HepG2 (cell line): ENCODE data around the gene ALB. TPM values are rescaled to one million over a fixed set of nuclear protein-coding genes. Genes with fewer than 3 reads are reported as not detected.

ENCODE experiments used
- CCAR2 ChIP-seq: fragments of 200-400 bp; formaldehyde crosslinking; optimal IDR thresholded peaks from 2 replicates; pipeline ENCODE3; 2018; ENCODE audit warnings: low read depth, mild to moderate bottlenecking, low read length, moderate library complexity
- DMAP1 ChIP-seq: IDR thresholded peaks from 2 replicates; pipeline ENCODE4 v1.6.1; 2016
- FOXO1 ChIP-seq: sonication (generic); formaldehyde crosslinking; IDR thresholded peaks from 2 replicates; pipeline ENCODE4 v1.4.0; 2020; ENCODE audit warnings: missing genetic modification reagents
- HNF4A ChIP-seq: sonication (generic); formaldehyde crosslinking; IDR thresholded peaks from 2 replicates; pipeline ENCODE4 v1.4.0; 2020; ENCODE audit warnings: missing genetic modification reagents
- KMT2A ChIP-seq: sonication (generic); formaldehyde crosslinking; IDR thresholded peaks from 2 replicates; pipeline ENCODE4 v1.4.0; 2020; ENCODE audit warnings: missing genetic modification reagents
- PHF21A ChIP-seq: sonication (generic); formaldehyde crosslinking; IDR thresholded peaks from 2 replicates; pipeline ENCODE4 v1.5.0; 2020; ENCODE audit warnings: mild to moderate bottlenecking, missing genetic modification reagents
- SAFB2 ChIP-seq: sonication (generic); formaldehyde crosslinking; IDR thresholded peaks from 2 replicates; pipeline ENCODE4 v1.5.1; 2020; ENCODE audit warnings: missing genetic modification reagents, low read depth, mild to moderate bottlenecking, borderline replicate concordance
- ZBED4 ChIP-seq: sonication (generic); formaldehyde crosslinking; IDR thresholded peaks from 2 replicates; pipeline ENCODE4 v1.4.0; 2020; ENCODE audit warnings: missing genetic modification reagents, borderline replicate concordance
- ZBTB2 ChIP-seq: sonication (generic); formaldehyde crosslinking; IDR thresholded peaks from 2 replicates; pipeline ENCODE4 v1.8.0; 2022; ENCODE audit warnings: low read depth, missing genetic modification reagents
- ZMYM4 ChIP-seq: sonication (generic); formaldehyde crosslinking; IDR thresholded peaks from 2 replicates; pipeline ENCODE4 v1.8.1; 2023; ENCODE audit warnings: mild to moderate bottlenecking, missing genetic modification reagents
- ZNF879 ChIP-seq: sonication (generic); formaldehyde crosslinking; IDR thresholded peaks from 2 replicates; pipeline ENCODE4 v1.8.1; 2023; ENCODE audit warnings: missing genetic modification reagents
- polyA plus RNA-seq, 8 experiments: library from polyadenylated mRNA; depleted of rRNA in 3 of 8; stranded (reverse) in 7 of 8; unstranded in 1 of 8; fragments of >200 nt; fragmentation: Illumina TruSeq in 4 of 8; extraction: Trizol in 4 of 8; gene quantifications; 2 replicates each; pipeline versions ENCODE4 v1.2.1 to v1.2.3, GENCODE V29; 2011 to 2016; ENCODE audit warnings: low read depth in 4 of 8, missing spikeins in 1 of 8, mixed read lengths in 1 of 8; ENCODE audit not compliant: insufficient read depth in 1 of 8
- total RNA-seq, 5 experiments: library from RNA; depleted of rRNA; stranded (reverse); fragments of >200 nt; fragmentation: Illumina TruSeq; extraction: Trizol; gene quantifications; 2 replicates each; pipeline ENCODE4 v1.2.3, GENCODE V29; 2016; ENCODE audit warnings: low read depth in 1 of 5
- TF ChIP-seq, protein P1 (sequence below): sonication (generic); formaldehyde crosslinking; IDR thresholded peaks from 2 replicates; pipeline ENCODE4 v1.9.0; 2021; ENCODE audit warnings: mild to moderate bottlenecking, missing genetic modification reagents
- TF ChIP-seq, protein P2 (sequence below): sonication (generic); formaldehyde crosslinking; IDR thresholded peaks from 2 replicates; pipeline ENCODE4 v1.5.0; 2020; ENCODE audit warnings: missing genetic modification reagents

The ALB gene
- total and polyA plus RNA-seq, 2 of the 13 experiments (the other 11 are each of a cell fraction or from before 2014, with no cell fraction given) = 22,259 to 22,625 TPM

DNA sequence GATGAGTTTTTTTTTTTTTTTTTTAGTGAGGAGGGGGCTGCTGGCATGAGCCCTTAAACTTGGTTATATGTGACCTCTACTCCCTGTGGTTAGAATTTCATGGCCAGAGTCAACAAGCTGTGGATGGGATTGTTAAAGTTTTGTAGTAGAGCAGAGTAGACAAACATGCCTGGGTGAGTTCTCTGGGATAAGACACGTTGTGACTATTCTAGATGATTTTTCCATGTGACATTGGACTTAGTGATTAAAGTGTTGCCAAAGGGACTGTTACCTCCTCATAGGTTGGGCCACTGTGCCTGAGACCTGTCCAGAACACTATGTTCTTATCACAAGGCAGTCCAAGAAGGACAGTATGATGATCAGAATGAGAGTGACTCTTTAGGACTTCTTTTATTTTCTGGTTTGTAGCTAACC is 28.8 kb upstream of the ALB start (continued):
- TF ChIP-seq, protein P1, sequence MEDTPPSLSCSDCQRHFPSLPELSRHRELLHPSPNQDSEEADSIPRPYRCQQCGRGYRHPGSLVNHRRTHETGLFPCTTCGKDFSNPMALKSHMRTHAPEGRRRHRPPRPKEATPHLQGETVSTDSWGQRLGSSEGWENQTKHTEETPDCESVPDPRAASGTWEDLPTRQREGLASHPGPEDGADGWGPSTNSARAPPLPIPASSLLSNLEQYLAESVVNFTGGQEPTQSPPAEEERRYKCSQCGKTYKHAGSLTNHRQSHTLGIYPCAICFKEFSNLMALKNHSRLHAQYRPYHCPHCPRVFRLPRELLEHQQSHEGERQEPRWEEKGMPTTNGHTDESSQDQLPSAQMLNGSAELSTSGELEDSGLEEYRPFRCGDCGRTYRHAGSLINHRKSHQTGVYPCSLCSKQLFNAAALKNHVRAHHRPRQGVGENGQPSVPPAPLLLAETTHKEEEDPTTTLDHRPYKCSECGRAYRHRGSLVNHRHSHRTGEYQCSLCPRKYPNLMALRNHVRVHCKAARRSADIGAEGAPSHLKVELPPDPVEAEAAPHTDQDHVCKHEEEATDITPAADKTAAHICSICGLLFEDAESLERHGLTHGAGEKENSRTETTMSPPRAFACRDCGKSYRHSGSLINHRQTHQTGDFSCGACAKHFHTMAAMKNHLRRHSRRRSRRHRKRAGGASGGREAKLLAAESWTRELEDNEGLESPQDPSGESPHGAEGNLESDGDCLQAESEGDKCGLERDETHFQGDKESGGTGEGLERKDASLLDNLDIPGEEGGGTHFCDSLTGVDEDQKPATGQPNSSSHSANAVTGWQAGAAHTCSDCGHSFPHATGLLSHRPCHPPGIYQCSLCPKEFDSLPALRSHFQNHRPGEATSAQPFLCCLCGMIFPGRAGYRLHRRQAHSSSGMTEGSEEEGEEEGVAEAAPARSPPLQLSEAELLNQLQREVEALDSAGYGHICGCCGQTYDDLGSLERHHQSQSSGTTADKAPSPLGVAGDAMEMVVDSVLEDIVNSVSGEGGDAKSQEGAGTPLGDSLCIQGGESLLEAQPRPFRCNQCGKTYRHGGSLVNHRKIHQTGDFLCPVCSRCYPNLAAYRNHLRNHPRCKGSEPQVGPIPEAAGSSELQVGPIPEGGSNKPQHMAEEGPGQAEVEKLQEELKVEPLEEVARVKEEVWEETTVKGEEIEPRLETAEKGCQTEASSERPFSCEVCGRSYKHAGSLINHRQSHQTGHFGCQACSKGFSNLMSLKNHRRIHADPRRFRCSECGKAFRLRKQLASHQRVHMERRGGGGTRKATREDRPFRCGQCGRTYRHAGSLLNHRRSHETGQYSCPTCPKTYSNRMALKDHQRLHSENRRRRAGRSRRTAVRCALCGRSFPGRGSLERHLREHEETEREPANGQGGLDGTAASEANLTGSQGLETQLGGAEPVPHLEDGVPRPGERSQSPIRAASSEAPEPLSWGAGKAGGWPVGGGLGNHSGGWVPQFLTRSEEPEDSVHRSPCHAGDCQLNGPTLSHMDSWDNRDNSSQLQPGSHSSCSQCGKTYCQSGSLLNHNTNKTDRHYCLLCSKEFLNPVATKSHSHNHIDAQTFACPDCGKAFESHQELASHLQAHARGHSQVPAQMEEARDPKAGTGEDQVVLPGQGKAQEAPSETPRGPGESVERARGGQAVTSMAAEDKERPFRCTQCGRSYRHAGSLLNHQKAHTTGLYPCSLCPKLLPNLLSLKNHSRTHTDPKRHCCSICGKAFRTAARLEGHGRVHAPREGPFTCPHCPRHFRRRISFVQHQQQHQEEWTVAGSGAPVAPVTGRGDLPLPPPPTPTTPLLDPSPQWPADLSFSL (CRISPR knock-in tag) = 0 out of 2 replicates have a peak, but pooled peaks have one; percentile 24
- TF ChIP-seq CCAR2 (no peak), KMT2A (CRISPR knock-in tag) (peak; percentile 28; the same call in 1 of the 2 replicates), ZBED4 (CRISPR knock-in tag) (0 out of 2 replicates have a peak, but pooled peaks have one; percentile 15), SAFB2 (CRISPR knock-in tag) (no peak), ZMYM4 (peak; percentile 68), PHF21A (peak; percentile 79), HNF4A (CRISPR knock-in tag) (peak; percentile 75), ZNF879 (CRISPR knock-in tag) (peak; percentile 46; the same call in 1 of the 2 replicates), DMAP1 (0 out of 2 replicates have a peak, but pooled peaks have one; percentile 35), FOXO1 (CRISPR knock-in tag) (peak; percentile 82; the same call in 1 of the 2 replicates), ZBTB2 (CRISPR knock-in tag) (no peak)
- TF ChIP-seq, protein P2, sequence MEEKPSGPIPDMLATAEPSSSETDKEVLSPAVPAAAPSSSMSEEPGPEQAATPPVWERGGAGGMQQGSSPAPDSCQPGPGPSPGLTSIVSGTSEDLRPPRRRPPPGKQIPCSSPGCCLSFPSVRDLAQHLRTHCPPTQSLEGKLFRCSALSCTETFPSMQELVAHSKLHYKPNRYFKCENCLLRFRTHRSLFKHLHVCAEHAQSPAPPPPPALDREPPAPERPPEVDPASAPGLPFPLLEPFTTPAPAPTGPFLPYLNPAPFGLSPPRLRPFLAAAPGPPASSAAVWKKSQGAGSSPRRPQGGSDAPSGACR = 0 out of 2 replicates have a peak, but pooled peaks have one; percentile 31
